WI38 (cell line): ENCODE measurements around the gene FRMPD1.

Source experiments
- H3K4me3 ChIP-seq: 2 replicates; pipeline ENCODE4 v1.5.1; 2011; ENCODE audit warnings: low read depth, mild to moderate bottlenecking, control low read depth, low read length
- TF ChIP-seq, protein P1 (sequence below): IDR thresholded peaks from 2 replicates; pipeline ENCODE4 v1.5.1; 2012; ENCODE audit warnings: low read depth, mild to moderate bottlenecking, control low read depth, low read length

The FRMPD1 gene

GRCh38 chr9:37730839-37731238 lies 80.1 kb downstream of the FRMPD1 start:
- TF ChIP-seq, protein P1, sequence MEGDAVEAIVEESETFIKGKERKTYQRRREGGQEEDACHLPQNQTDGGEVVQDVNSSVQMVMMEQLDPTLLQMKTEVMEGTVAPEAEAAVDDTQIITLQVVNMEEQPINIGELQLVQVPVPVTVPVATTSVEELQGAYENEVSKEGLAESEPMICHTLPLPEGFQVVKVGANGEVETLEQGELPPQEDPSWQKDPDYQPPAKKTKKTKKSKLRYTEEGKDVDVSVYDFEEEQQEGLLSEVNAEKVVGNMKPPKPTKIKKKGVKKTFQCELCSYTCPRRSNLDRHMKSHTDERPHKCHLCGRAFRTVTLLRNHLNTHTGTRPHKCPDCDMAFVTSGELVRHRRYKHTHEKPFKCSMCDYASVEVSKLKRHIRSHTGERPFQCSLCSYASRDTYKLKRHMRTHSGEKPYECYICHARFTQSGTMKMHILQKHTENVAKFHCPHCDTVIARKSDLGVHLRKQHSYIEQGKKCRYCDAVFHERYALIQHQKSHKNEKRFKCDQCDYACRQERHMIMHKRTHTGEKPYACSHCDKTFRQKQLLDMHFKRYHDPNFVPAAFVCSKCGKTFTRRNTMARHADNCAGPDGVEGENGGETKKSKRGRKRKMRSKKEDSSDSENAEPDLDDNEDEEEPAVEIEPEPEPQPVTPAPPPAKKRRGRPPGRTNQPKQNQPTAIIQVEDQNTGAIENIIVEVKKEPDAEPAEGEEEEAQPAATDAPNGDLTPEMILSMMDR: no peak
- no peak overlapping the region for H3K4me3 ChIP-seq

DNA sequence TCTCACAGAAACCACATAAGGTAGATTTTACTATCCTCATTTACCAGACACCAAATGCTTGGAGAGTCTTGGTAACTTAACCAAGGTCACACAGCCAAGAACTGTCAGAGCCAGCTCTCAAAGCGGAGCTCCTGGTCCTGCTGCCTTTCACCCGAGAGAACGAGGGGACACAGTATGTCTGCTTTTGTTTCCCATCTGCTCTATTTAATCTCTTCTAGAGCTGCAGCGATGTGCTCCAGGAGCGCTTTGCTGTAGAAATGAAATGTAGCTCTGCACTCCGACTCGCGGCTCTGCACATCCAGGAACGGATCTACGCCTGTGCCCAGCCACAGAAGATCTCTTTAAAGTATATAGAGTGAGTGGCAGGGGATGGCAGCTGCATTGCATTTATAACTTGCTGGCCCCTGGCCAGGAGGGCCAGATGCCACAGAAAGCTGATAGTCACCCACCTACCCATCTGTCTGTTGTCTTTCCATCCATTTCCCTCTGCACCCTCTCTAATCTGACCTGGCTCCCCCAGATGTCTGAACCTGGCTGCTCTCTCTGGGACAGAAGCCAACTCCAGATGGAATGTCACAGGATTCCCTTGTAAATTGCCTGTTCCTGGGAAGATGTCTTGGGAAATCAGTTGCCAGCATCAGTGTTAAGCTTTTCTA lies 81.5 kb downstream of the FRMPD1 start:
- TF ChIP-seq, protein P1: no peak

GRCh38 chr9:37732952-37733351 lies 82.2 kb downstream of the FRMPD1 start:
- H3K4me3 ChIP-seq: no peak overlapping the region
- TF ChIP-seq, protein P1: no peak

More for the DNA sequence above, 81.5 kb downstream of the FRMPD1 start:
- H3K4me3 ChIP-seq: no peak overlapping the region

DNA sequence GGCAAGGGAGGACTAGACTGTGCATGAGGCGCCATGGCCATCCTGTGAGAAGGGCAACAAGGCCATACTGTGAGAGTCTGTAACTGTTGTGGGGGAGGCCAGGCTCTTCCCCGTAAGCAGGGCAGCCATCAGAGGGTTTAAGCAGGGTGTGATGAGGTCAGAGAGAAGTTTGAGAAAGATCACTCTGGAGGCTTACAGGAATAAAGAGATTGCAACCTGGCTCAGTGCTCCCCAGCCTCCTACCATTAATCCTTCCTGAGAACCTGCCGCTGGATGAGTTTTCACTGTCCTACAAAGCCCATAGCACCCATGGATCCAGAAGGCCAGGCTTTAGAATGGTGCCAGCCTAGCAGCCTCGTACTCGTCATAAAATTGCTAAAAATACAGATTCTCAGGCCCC lies 88.5 kb downstream of the FRMPD1 start:
- TF ChIP-seq, protein P1: no peak
- no peak overlapping the region for H3K4me3 ChIP-seq

GRCh38 chr9:37740128-37740527 lies 89.4 kb downstream of the FRMPD1 start:
- TF ChIP-seq, protein P1: no peak
- no peak overlapping the region for H3K4me3 ChIP-seq

GRCh38 chr9:37740631-37741328 lies 90.0 kb downstream of the FRMPD1 start:
- TF ChIP-seq, protein P1: no peak
- H3K4me3 ChIP-seq: no peak overlapping the region

DNA sequence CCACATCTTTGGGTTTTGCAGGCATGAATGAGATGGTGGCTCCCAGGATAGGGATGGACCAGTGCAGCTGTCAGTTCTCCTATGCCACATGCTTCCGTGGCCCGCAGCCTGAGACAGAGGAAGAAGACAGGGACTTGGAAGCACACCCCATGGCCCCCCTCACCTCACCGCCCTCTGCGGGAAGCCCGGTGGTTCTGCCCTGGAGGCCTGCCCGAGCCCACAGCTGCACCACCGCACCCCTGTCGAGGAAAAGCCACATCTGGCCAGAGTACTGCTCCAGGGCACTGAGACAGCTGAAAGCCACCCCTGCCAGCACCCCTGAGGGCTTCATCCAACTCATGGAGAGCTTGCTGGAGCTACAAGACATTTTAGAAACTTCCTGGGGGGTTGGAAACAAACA lies 95.2 kb downstream of the FRMPD1 start:
- H3K4me3 ChIP-seq: no peak overlapping the region
- TF ChIP-seq, protein P1: no peak
